ENCODE measurements around the gene CNTLN.
A peak's percentile ranks its signal among the peaks of the same experiment; 100 is the strongest.

CNTLN gene

GRCh38 chr9:17121264-17121663, 13.6 kb upstream of the CNTLN start:
- H3K4me3 ChIP-seq (replicated peaks; ENCODE audit: low read depth, low read length): no peak overlapping the region
- no peak for DNase-seq (ENCODE audit: low read depth)
- no peak for TF ChIP-seq CTCF (IDR thresholded peaks at IDR 0.05; ENCODE audit: low read length, missing control alignments)

GRCh38 chr9:17130291-17130690, 4.5 kb upstream of the CNTLN start:
- H3K4me3 ChIP-seq (replicated peaks; ENCODE audit: low read depth, low read length): no peak overlapping the region
- no peak for DNase-seq (ENCODE audit: low read depth)
- no peak for TF ChIP-seq CTCF (IDR thresholded peaks at IDR 0.05; ENCODE audit: low read length, missing control alignments)

- DNase-seq (ENCODE audit: low read depth): no peak
Measured at GRCh38 chr9:17130725-17131124, 4.1 kb upstream of the CNTLN start.

GRCh38 chr9:17131494-17131893, 3.3 kb upstream of the CNTLN start:
- no peak overlapping the region for H3K4me3 ChIP-seq (replicated peaks; ENCODE audit: low read depth, low read length)
- no peak for DNase-seq (ENCODE audit: low read depth)
- TF ChIP-seq CTCF (IDR thresholded peaks at IDR 0.05; ENCODE audit: low read length, missing control alignments): no peak

More at GRCh38 chr9:17130725-17131124, 4.1 kb upstream of the CNTLN start:
- TF ChIP-seq CTCF (IDR thresholded peaks at IDR 0.05; ENCODE audit: low read length, missing control alignments): no peak
- H3K4me3 ChIP-seq (replicated peaks; ENCODE audit: low read depth, low read length): no peak overlapping the region

GRCh38 chr9:17135295-17136160, 688 bp downstream of the CNTLN start:
- peak; percentile 56 for DNase-seq (ENCODE audit: low read depth)
- H3K4me3 ChIP-seq (replicated peaks; ENCODE audit: low read depth, low read length): peak overlapping the region; percentile 88
- TF ChIP-seq CTCF (IDR thresholded peaks at IDR 0.05; ENCODE audit: low read length, missing control alignments): no peak

DNA sequence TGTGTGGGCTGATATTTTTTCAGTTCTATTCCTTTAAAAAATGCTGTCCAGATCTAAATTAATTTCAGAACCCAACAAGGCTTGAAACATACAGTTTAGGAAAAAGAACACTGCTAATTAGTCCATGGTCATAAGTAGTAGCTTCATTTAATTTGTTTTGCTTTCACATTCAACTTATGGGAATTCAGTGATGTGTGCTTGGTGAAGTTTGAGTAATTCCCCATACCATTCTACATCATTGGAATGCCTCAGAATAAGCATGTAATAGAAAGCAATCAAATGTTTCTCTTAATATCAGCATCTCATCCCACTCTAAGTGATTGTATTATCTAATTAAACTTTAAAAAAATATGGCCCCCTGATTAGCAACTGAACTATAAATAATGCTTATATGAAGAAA, 2.7 kb downstream of the CNTLN start:
- TF ChIP-seq CTCF (IDR thresholded peaks at IDR 0.05; ENCODE audit: low read length, missing control alignments): no peak
- H3K4me3 ChIP-seq (replicated peaks; ENCODE audit: low read depth, low read length): no peak overlapping the region
- DNase-seq (ENCODE audit: low read depth): peak; percentile 8

DNA sequence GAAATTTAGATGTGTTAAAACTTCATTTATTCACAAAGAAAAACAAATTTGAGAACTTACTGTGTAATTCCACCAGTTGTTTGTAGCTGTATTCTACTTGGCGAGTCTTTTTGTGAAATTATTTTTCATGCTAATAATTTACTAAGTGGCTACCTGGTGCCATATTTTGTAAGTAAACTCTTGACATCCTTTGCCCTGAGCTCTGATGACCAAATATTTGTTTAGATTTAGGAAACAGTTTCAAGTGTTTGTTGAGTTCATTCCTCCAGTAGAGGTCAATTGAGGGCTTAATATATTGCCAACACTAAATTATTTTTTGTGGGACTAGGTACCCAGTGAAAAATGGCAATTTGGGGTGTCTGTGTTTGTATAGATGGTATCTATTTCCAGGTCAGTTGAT, 3.7 kb downstream of the CNTLN start:
- no peak overlapping the region for H3K4me3 ChIP-seq (replicated peaks; ENCODE audit: low read depth, low read length)
- TF ChIP-seq CTCF (IDR thresholded peaks at IDR 0.05; ENCODE audit: low read length, missing control alignments): no peak
- DNase-seq (ENCODE audit: low read depth): no peak

All from fibroblast of pulmonary artery (primary cell).